SK-N-SH treated with all-trans-retinoic acid at 6 μM for 48 hours (cell line): ENCODE data around the gene MIER1.
"Not testable (repeated sequence)": the region's sequence is repeated elsewhere in the genome, so short reads cannot be mapped to it uniquely, and the experiment has no call there.

Source experiments
- ATAC-seq: fragments of 200-7000 bp; cut with Tn5 transposase; 3 replicates; pipeline ENCODE4 v1.9.1; 2020; ENCODE audit warnings: mild to moderate bottlenecking, moderate library complexity
- ARNTL ChIP-seq: fragments of 450-650 bp; formaldehyde crosslinking; IDR thresholded peaks from 2 replicates; pipeline ENCODE4 v1.5.0; 2020; ENCODE audit warnings: low read depth, mild to moderate bottlenecking, moderate library complexity, borderline replicate concordance
- CREB5 ChIP-seq: fragments of 250-450 bp; sonication (Bioruptor Pico); IDR thresholded peaks from 2 replicates; pipeline ENCODE4 v1.5.1; 2020; ENCODE audit warnings: low read depth, mild to moderate bottlenecking, moderate library complexity
- CSDC2 ChIP-seq: fragments of 250-450 bp; sonication (Bioruptor Pico); IDR thresholded peaks from 2 replicates; pipeline ENCODE4 v1.5.0; 2020; ENCODE audit warnings: mild to moderate bottlenecking, moderate library complexity
- CSRNP3 ChIP-seq: fragments of 250-450 bp; sonication (Bioruptor Pico); IDR thresholded peaks from 2 replicates; pipeline ENCODE4 v1.5.1; 2021; ENCODE audit warnings: mild to moderate bottlenecking, moderate library complexity
- ESRRG ChIP-seq: fragments of 250-450 bp; sonication (Bioruptor Pico); IDR thresholded peaks from 2 replicates; pipeline ENCODE4 v1.6.1; 2021; ENCODE audit warnings: mild to moderate bottlenecking
- GLIS3 ChIP-seq: fragments of 250-450 bp; sonication (Bioruptor Pico); IDR thresholded peaks from 2 replicates; pipeline ENCODE4 v1.5.0; 2020; ENCODE audit warnings: mild to moderate bottlenecking, moderate library complexity
- ISL1 ChIP-seq: fragments of 250-450 bp; sonication (Bioruptor Pico); IDR thresholded peaks from 2 replicates; pipeline ENCODE4 v2.1.2; 2022; ENCODE audit warnings: mild to moderate bottlenecking, moderate library complexity
- OSR1 ChIP-seq: fragments of 250-450 bp; sonication (Bioruptor Pico); IDR thresholded peaks from 2 replicates; pipeline ENCODE4 v1.8.0; 2022; ENCODE audit warnings: moderate library complexity, mild to moderate bottlenecking, inconsistent platforms
- PATZ1 ChIP-seq: fragments of 250-450 bp; sonication (Bioruptor Pico); IDR thresholded peaks from 2 replicates; pipeline ENCODE4 v1.8.0; 2020; ENCODE audit warnings: mild to moderate bottlenecking, moderate library complexity, borderline replicate concordance
- POU6F1 ChIP-seq: fragments of 250-450 bp; sonication (Bioruptor Pico); IDR thresholded peaks from 2 replicates; pipeline ENCODE4 v1.8.0; 2021; ENCODE audit warnings: low read depth, mild to moderate bottlenecking, moderate library complexity, borderline replicate concordance
- PPARA ChIP-seq: fragments of 250-450 bp; sonication (Bioruptor Pico); IDR thresholded peaks from 2 replicates; pipeline ENCODE4 v1.5.0; 2020; ENCODE audit warnings: mild to moderate bottlenecking, borderline replicate concordance
- RARB ChIP-seq: fragments of 250-450 bp; sonication (Bioruptor Pico); IDR thresholded peaks from 2 replicates; pipeline ENCODE4 v1.8.0; 2021; ENCODE audit warnings: mild to moderate bottlenecking, moderate library complexity
- SNAI2 ChIP-seq: fragments of 250-450 bp; sonication (Bioruptor Pico); IDR thresholded peaks from 2 replicates; pipeline ENCODE4 v1.5.0; 2020; ENCODE audit warnings: mild to moderate bottlenecking, moderate library complexity
- TCF4 ChIP-seq: fragments of 250-450 bp; sonication (Bioruptor Pico); IDR thresholded peaks from 2 replicates; pipeline ENCODE4 v1.8.0; 2021; ENCODE audit warnings: mild to moderate bottlenecking, moderate library complexity, borderline replicate concordance
- TOX ChIP-seq: fragments of 250-450 bp; sonication (Bioruptor Pico); IDR thresholded peaks from 2 replicates; pipeline ENCODE4 v1.8.0; 2021; ENCODE audit warnings: mild to moderate bottlenecking, moderate library complexity, borderline replicate concordance
- TSHZ2 ChIP-seq: fragments of 250-450 bp; sonication (Bioruptor Pico); IDR thresholded peaks from 2 replicates; pipeline ENCODE4 v1.5.0; 2020; ENCODE audit warnings: mild to moderate bottlenecking, moderate library complexity
- ZC3H10 ChIP-seq: fragments of 250-450 bp; sonication (Bioruptor Pico); IDR thresholded peaks from 2 replicates; pipeline ENCODE4 v1.5.1; 2021; ENCODE audit warnings: mild to moderate bottlenecking, moderate library complexity
- ZFP3 ChIP-seq: fragments of 250-450 bp; sonication (Bioruptor Pico); IDR thresholded peaks from 2 replicates; pipeline ENCODE4 v1.5.0; 2020; ENCODE audit warnings: mild to moderate bottlenecking, moderate library complexity
- ZFP30 ChIP-seq: fragments of 450-650 bp; formaldehyde crosslinking; IDR thresholded peaks from 2 replicates; pipeline ENCODE4 v1.5.0; 2022; ENCODE audit warnings: mild to moderate bottlenecking, moderate library complexity
- ZNF565 ChIP-seq: fragments of 450-650 bp; formaldehyde crosslinking; conservative IDR thresholded peaks from 2 replicates; pipeline ENCODE4 v1.5.0; 2020; ENCODE audit warnings: low read depth, mild to moderate bottlenecking, moderate library complexity
- ZNF70 ChIP-seq: fragments of 450-650 bp; formaldehyde crosslinking; IDR thresholded peaks from 2 replicates; pipeline ENCODE4 v1.5.0; 2020; ENCODE audit warnings: mild to moderate bottlenecking, moderate library complexity
- ZNF8 ChIP-seq: fragments of 450-650 bp; formaldehyde crosslinking; IDR thresholded peaks from 2 replicates; pipeline ENCODE4 v1.5.0; 2020; ENCODE audit warnings: mild to moderate bottlenecking, moderate library complexity

MIER1 gene

GRCh38 chr1:66957938-66958337, 33.1 kb downstream of the MIER1 start:
- no peak for ATAC-seq

GRCh38 chr1:66966188-66966873, 41.5 kb downstream of the MIER1 start:
- ATAC-seq, result not testable (repeated sequence)

More at GRCh38 chr1:66957938-66958337, 33.1 kb downstream of the MIER1 start:
- TF ChIP-seq TOX (CRISPR knock-in tag) (no peak), ZFP3 (CRISPR knock-in tag) (no peak), ZNF565 (CRISPR knock-in tag) (no peak), ESRRG (CRISPR knock-in tag) (no peak), TSHZ2 (CRISPR knock-in tag) (no peak), OSR1 (CRISPR knock-in tag) (no peak), ZNF8 (no peak), ZFP30 (no peak), ARNTL (no peak), POU6F1 (CRISPR knock-in tag) (no peak), GLIS3 (CRISPR knock-in tag) (no peak), PPARA (CRISPR knock-in tag) (no peak), CSRNP3 (CRISPR knock-in tag) (no peak), ZNF70 (CRISPR knock-in tag) (no peak)

- ATAC-seq, result no peak
- TF ChIP-seq ZFP30 (no peak), RARB (no peak), TCF4 (no peak), GLIS3 (CRISPR knock-in tag) (no peak), ZNF8 (no peak), CSDC2 (CRISPR knock-in tag) (no peak), ZNF70 (CRISPR knock-in tag) (no peak), ISL1 (CRISPR knock-in tag) (no peak), PATZ1 (CRISPR knock-in tag) (no peak), ZFP3 (CRISPR knock-in tag) (no peak), SNAI2 (CRISPR knock-in tag) (no peak), TOX (CRISPR knock-in tag) (no peak)
- TF ChIP-seq, all 23 proteins: peak for 0
These were observed 43.8 kb downstream of the MIER1 start for GRCh38 chr1:66968574-66968973.

- ATAC-seq, result no peak
- no peak for TF ChIP-seq ZC3H10 (CRISPR knock-in tag)
- no peak for TF ChIP-seq ZNF70 (CRISPR knock-in tag)
- TF ChIP-seq POU6F1 (CRISPR knock-in tag), result no peak
- TF ChIP-seq PPARA (CRISPR knock-in tag), result no peak
- TF ChIP-seq RARB, result no peak
- no peak for TF ChIP-seq CREB5 (CRISPR knock-in tag)
- TF ChIP-seq ZNF565 (CRISPR knock-in tag), result no peak
- TF ChIP-seq, all 23 proteins: peak for 0
These were observed 53.4 kb downstream of the MIER1 start for GRCh38 chr1:66978201-66978600.

GRCh38 chr1:66979621-66980020, 54.8 kb downstream of the MIER1 start:
- ATAC-seq, result not testable (repeated sequence)
